Measurements from ENCODE around the gene NOL9.

DNA sequence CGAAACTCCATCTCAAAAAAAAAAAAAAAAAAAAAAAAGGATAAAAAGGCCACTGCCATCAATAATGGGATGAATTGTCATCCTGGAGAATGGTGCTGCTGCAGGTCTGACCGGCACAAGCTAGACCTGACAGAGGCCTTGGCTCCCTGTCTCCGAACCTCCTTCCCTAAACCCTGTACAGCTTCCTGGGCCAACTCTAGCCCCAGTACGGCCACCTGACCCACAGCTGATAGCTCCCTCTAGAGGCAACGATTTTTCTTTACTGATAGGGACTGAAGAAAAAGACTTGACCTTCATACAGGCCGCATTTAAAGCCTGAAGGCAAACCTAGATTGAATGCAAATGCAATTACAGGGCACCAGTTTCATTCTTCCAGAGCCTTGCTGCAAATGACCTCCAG lies 30.7 kb downstream of the NOL9 start:
- no peak for TF ChIP-seq POLR2AphosphoS5 (IDR thresholded peaks at IDR 0.05; ENCODE audit: low read depth, low read length)
- TF ChIP-seq, protein P1, sequence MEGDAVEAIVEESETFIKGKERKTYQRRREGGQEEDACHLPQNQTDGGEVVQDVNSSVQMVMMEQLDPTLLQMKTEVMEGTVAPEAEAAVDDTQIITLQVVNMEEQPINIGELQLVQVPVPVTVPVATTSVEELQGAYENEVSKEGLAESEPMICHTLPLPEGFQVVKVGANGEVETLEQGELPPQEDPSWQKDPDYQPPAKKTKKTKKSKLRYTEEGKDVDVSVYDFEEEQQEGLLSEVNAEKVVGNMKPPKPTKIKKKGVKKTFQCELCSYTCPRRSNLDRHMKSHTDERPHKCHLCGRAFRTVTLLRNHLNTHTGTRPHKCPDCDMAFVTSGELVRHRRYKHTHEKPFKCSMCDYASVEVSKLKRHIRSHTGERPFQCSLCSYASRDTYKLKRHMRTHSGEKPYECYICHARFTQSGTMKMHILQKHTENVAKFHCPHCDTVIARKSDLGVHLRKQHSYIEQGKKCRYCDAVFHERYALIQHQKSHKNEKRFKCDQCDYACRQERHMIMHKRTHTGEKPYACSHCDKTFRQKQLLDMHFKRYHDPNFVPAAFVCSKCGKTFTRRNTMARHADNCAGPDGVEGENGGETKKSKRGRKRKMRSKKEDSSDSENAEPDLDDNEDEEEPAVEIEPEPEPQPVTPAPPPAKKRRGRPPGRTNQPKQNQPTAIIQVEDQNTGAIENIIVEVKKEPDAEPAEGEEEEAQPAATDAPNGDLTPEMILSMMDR (IDR thresholded peaks at IDR 0.05), result peak; percentile 69
- no peak for TF ChIP-seq FOSL2 (IDR thresholded peaks at IDR 0.05; ENCODE audit: borderline replicate concordance, low read depth)
- TF ChIP-seq RAD21 (IDR thresholded peaks at IDR 0.05; ENCODE audit: low read length), result peak; percentile 88
- TF ChIP-seq ELF1 (IDR thresholded peaks at IDR 0.05), result no peak
- TF ChIP-seq EZH2phosphoT487 (IDR thresholded peaks at IDR 0.05; ENCODE audit: borderline replicate concordance, low read depth), result no peak
- TF ChIP-seq JUND (IDR thresholded peaks at IDR 0.05), result no peak
- no peak for TF ChIP-seq YY1 (IDR thresholded peaks at IDR 0.05; ENCODE audit: low read depth)
- no peak for TF ChIP-seq TAF1 (IDR thresholded peaks at IDR 0.05; ENCODE audit: borderline replicate concordance, low read depth, low read length)
